Measurements from ENCODE around the gene REC8. TPM values are rescaled to one million over a fixed set of nuclear protein-coding genes. Genes with fewer than 3 reads are reported as not detected.
A peak's percentile ranks its signal among the peaks of the same experiment; 100 is the strongest.

The REC8 gene
- total RNA-seq, 1 donor from 2014 or later: 18.4 TPM

DNA sequence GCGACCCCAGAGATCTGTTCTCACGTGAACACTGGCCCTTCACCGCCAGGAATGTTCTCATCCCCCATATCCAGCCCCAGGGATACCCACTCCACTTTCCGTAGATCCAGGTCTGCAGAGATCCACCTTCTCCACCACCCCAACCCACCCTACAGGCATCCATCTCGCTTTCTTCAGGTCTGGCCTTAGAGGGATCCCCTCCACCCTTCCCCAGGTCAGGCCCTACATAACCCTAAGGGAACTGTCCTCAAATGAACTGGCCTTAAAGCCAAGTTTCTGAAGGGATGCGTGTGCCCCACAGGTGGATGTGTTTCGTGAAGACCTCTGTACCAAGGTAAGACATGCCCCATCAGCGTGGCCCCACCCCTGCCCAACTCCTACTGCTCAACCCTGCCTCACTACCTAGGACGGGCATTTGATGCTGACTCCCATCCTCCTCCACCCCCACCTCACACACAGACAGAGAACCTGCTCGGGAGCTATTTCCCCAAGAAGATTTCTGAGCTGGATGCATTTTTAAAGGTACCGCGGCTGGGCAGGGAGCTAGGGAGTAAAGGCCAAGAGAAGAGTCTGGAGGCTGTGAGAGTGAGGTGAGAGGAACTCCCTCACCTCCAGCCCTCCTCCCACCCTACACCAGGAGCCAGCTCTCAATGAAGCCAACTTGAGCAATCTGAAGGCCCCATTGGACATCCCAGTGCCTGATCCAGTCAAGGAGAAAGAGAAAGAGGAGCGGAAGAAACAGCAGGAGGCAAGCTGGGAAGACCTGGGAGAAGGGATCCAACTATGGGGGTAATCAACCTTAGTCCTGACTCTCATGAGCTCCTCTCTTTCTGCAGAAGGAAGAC, 35.0 kb upstream of the REC8 start:
- TF ChIP-seq, protein P1, sequence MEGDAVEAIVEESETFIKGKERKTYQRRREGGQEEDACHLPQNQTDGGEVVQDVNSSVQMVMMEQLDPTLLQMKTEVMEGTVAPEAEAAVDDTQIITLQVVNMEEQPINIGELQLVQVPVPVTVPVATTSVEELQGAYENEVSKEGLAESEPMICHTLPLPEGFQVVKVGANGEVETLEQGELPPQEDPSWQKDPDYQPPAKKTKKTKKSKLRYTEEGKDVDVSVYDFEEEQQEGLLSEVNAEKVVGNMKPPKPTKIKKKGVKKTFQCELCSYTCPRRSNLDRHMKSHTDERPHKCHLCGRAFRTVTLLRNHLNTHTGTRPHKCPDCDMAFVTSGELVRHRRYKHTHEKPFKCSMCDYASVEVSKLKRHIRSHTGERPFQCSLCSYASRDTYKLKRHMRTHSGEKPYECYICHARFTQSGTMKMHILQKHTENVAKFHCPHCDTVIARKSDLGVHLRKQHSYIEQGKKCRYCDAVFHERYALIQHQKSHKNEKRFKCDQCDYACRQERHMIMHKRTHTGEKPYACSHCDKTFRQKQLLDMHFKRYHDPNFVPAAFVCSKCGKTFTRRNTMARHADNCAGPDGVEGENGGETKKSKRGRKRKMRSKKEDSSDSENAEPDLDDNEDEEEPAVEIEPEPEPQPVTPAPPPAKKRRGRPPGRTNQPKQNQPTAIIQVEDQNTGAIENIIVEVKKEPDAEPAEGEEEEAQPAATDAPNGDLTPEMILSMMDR (IDR thresholded peaks at IDR 0.05): no peak
- Histone ChIP-seq H3K4me3 (peak overlapping the region; percentile 100), H3K9me3 (no peaks in the 10 kb centered on the region), H3K27me3 (ENCODE audit: low read depth) (no peaks in the 10 kb centered on the region), H3K4me1 (peaks cover 48% of the 10 kb centered on the region), H3K27ac (peak overlapping the region; percentile 97), H3K36me3 (peaks cover 29% of the 10 kb centered on the region)
- intact Hi-C loops (cut with DNase I): no loop called here
- DNase-seq (no peak), ATAC-seq (no peak)

- Histone ChIP-seq H3K36me3 (peaks cover 29% of the 10 kb centered on the region), H3K4me1 (peaks cover 53% of the 10 kb centered on the region), H3K27ac (no peak overlapping the region), H3K27me3 (ENCODE audit: low read depth) (no peaks in the 10 kb centered on the region), H3K9me3 (no peaks in the 10 kb centered on the region), H3K4me3 (peak overlapping the region; percentile 100)
- intact Hi-C loops (cut with DNase I): no loop called here
- ATAC-seq (no peak), DNase-seq (no peak)
- TF ChIP-seq, protein P1 (IDR thresholded peaks at IDR 0.05): no peak
Measured at GRCh38 chr14:24137529-24138395, 34.1 kb upstream of the REC8 start.

DNA sequence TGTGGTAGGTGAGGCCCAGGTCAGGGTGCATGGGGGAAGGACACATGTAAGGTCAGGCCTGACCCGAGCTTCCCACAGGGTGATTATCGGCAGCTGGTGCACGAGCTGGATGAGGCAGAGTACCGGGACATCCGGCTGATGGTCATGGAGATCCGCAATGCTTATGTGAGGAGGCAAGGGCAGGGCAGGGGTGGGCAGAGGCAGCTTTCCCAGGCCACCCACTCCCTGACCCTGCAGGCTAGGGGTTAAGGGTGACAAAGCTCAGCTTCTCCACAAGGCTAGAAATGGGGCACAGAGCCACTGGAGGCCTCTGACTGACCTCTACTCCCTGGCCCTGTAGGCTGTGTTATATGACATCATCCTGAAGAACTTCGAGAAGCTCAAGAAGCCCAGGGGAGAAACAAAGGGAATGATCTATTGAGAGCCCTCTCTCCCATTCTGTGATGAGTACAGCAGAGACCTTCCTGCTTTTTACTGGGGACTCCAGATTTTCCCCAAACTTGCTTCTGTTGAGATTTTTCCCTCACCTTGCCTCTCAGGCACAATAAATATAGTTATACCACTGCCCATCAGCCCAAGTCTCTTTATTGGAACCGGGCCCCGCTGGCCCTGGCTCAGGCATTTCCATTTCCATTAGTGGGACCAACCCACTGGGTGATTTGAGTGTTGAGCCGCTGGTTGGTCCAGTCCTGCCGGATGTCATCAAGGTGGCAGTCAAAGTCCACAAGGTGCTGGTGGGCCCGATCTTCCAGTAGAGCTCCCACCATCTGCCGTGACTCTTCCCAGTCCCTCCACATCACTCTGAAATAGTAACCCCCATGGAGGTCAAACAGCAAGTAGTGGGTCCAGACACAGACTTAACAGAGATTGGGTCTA, 33.2 kb upstream of the REC8 start:
- peaks cover 53% of the 10 kb centered on the region for H3K4me1 ChIP-seq
- no peak for DNase-seq
- TF ChIP-seq, protein P1 (IDR thresholded peaks at IDR 0.05): no peak
- intact Hi-C loops (cut with DNase I): no loop called here
- H3K27ac ChIP-seq: no peak overlapping the region
- H3K9me3 ChIP-seq: no peaks in the 10 kb centered on the region
- H3K27me3 ChIP-seq (ENCODE audit: low read depth): no peaks in the 10 kb centered on the region
- H3K4me3 ChIP-seq: no peak overlapping the region
- ATAC-seq: no peak
- H3K36me3 ChIP-seq: peaks cover 34% of the 10 kb centered on the region

- intact Hi-C loops (cut with DNase I): no loop called here
- TF ChIP-seq, protein P1 (IDR thresholded peaks at IDR 0.05): no peak
- Histone ChIP-seq H3K36me3 (peaks cover 42% of the 10 kb centered on the region), H3K4me3 (peak overlapping the region; percentile 90), H3K9me3 (no peaks in the 10 kb centered on the region), H3K27me3 (ENCODE audit: low read depth) (no peaks in the 10 kb centered on the region), H3K4me1 (peaks cover 53% of the 10 kb centered on the region), H3K27ac (no peak overlapping the region)
- ATAC-seq: no peak
- DNase-seq: no peak
Measured at GRCh38 chr14:24139272-24139934, 32.5 kb upstream of the REC8 start.
